Thoracic aorta (tissue), 2 donors: Measurements from ENCODE around the gene TRPM2. TPM values are rescaled to one million over a fixed set of nuclear protein-coding genes. Genes with fewer than 3 reads are reported as not detected.

Experiments
- ATAC-seq: fragments of 150-250 bp; one replicate; pipeline ENCODE4 v1.8.0; 2017; ENCODE audit warnings: low read depth; ENCODE audit not compliant: insufficient number of reproducible peaks, low FRiP score
- DNase-seq: peaks from one replicate; pipeline ENCODE4 v3.0.0-alpha.2; 2020; ENCODE audit warnings: low spot score
- H3K27ac ChIP-seq, 2 donors: fragments of 200-600 bp; sonication (generic); 1 replicate in 1 of 2; 2 replicates in 1 of 2; pipeline ENCODE4 v1.5.1; 2016; ENCODE audit warnings: mild to moderate bottlenecking in 2 of 2, moderate library complexity in 2 of 2
- H3K27me3 ChIP-seq: fragments of 200-600 bp; sonication (generic); replicated peaks from 2 replicates; pipeline ENCODE4 v1.6.0; 2016; ENCODE audit warnings: mild to moderate bottlenecking; ENCODE audit not compliant: insufficient read depth
- H3K36me3 ChIP-seq: fragments of 200-600 bp; sonication (generic); one replicate; pipeline ENCODE4 v1.5.1; 2016
- H3K4me1 ChIP-seq, 2 donors: fragments of 200-600 bp; sonication (generic); 1 replicate in 1 of 2; 2 replicates in 1 of 2; pipeline versions ENCODE4 v1.5.1 to v1.6.0; 2016; ENCODE audit warnings: low read depth in 2 of 2, mild to moderate bottlenecking in 1 of 2; ENCODE audit not compliant: control insufficient read depth in 1 of 2
- H3K4me3 ChIP-seq: fragments of 200-600 bp; sonication (generic); 2 replicates; pipeline ENCODE4 v1.5.1; 2016; ENCODE audit warnings: mild to moderate bottlenecking
- H3K9me3 ChIP-seq: fragments of 200-600 bp; sonication (generic); 2 replicates; pipeline ENCODE4 v1.5.1; 2016
- total RNA-seq, 2 donors: library from RNA; depleted of rRNA; stranded (reverse); fragments of >200 nt; gene quantifications; one replicate each; pipeline versions ENCODE4 v1.1.0 to v1.2.3, GENCODE V29; 2016
- TF ChIP-seq, protein P1 (sequence below): fragments of 200-600 bp; sonication (generic); IDR thresholded peaks from one replicate; pipeline ENCODE4 v1.5.1; 2019; ENCODE audit warnings: antibody characterized with exemption

Gene TRPM2
- total RNA-seq, 2 donors from 2014 or later: 10.4 to 12.9 TPM

DNA sequence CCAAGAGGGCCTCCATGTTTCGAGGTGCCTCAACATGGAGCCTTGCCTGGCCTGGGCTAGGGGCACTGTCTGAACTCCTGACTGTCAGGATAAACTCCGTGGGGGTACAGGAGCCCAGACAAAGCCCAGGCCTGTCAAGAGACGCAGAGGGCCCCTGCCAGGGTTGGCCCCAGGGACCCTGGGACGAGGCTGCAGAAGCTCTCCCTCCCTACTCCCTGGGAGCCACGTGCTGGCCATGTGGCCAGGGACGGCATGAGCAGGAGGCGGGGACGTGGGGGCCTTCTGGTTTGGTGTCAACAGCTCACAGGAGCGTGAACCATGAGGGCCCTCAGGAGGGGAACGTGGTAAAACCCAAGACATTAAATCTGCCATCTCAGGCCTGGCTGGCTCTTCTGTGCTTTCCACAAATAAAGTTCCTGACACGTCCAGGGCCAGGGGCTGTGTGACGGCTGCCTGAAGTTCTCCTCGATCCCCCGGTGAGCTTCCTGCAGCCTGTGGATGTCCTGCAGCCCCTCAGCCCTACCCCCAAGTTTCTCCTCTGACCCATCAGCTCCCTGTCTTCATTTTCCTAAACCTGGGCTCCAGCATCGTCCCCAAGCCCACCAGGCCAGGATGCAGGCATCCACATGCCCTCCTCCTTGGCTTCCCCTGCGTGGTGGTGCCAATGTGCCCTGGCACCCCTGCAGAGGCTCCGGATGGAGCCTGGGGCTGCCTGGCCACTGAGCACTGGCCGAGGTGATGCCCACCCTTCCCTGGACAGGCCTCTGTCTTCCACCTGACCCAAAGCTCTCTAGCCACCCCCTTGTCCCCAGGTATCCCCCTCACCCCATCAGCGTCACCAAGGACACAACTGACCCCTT lies 89.1 kb downstream of the TRPM2 start:
- Histone ChIP-seq H3K27me3 (no peaks in the 10 kb centered on the region), H3K4me1 (peaks cover 0 to 18% of the 10 kb centered on the region in 2 donors), H3K36me3 (no peaks in the 10 kb centered on the region), H3K4me3 (no peak overlapping the region), H3K27ac (no peak overlapping the region), H3K9me3 (no peaks in the 10 kb centered on the region)
- DNase-seq (no peak), ATAC-seq (no peak)
- TF ChIP-seq, protein P1, sequence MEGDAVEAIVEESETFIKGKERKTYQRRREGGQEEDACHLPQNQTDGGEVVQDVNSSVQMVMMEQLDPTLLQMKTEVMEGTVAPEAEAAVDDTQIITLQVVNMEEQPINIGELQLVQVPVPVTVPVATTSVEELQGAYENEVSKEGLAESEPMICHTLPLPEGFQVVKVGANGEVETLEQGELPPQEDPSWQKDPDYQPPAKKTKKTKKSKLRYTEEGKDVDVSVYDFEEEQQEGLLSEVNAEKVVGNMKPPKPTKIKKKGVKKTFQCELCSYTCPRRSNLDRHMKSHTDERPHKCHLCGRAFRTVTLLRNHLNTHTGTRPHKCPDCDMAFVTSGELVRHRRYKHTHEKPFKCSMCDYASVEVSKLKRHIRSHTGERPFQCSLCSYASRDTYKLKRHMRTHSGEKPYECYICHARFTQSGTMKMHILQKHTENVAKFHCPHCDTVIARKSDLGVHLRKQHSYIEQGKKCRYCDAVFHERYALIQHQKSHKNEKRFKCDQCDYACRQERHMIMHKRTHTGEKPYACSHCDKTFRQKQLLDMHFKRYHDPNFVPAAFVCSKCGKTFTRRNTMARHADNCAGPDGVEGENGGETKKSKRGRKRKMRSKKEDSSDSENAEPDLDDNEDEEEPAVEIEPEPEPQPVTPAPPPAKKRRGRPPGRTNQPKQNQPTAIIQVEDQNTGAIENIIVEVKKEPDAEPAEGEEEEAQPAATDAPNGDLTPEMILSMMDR: no peak

DNA sequence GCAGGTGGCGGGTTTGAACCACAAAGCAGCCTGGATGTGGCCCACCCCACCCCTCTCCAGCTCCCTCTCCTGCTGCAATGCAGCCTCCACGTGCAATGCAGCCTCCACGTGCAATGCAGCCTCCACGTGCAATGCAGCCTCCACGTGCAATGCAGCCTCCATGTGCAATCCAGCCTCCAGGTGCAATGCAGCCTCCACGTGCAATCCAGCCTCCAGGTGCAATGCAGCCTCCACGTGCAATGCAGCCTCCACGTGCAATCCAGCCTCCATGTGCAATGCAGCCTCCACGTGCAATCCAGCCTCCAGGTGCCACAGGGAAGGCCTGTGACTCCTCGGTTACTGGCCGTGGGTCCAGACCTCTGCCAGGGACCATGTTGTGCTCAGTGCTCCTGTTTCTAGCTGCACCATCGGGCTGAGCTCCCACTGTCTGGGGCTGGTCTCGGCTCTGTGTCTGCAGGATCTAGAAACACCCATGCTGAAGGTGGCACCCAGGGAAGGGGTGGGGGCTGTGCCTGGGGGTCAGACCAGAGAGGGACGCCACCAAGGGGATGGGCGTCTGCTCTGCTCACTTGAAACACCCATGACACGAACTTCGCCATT lies 90.0 kb downstream of the TRPM2 start:
- Histone ChIP-seq H3K27me3 (no peaks in the 10 kb centered on the region), H3K9me3 (no peaks in the 10 kb centered on the region), H3K27ac (no peak overlapping the region), H3K4me1 (peaks cover 0 to 14% of the 10 kb centered on the region in 2 donors), H3K4me3 (no peak overlapping the region), H3K36me3 (no peaks in the 10 kb centered on the region)
- no peak for ATAC-seq
- TF ChIP-seq, protein P1: no peak
- no peak for DNase-seq

DNA sequence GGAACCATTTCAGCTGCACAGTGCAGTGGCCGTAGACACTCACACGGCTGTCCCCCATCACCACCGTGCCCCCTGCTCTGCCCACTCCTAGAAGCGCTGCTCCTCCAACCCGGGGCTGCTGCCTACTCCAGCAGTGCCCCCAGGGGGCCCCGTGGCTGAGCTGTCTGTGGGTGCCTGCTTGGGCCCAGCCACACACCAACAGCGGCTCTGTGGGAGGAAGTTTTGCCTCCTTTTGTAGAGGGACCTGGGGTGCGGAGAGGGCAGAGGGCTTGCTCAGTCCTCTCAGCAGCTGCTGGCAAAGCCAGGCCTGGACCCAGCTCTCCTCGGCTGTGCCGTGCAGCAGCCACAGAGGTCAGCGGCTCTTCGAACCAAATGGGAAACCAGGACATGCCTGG lies 90.5 kb downstream of the TRPM2 start:
- no peak for DNase-seq

DNA sequence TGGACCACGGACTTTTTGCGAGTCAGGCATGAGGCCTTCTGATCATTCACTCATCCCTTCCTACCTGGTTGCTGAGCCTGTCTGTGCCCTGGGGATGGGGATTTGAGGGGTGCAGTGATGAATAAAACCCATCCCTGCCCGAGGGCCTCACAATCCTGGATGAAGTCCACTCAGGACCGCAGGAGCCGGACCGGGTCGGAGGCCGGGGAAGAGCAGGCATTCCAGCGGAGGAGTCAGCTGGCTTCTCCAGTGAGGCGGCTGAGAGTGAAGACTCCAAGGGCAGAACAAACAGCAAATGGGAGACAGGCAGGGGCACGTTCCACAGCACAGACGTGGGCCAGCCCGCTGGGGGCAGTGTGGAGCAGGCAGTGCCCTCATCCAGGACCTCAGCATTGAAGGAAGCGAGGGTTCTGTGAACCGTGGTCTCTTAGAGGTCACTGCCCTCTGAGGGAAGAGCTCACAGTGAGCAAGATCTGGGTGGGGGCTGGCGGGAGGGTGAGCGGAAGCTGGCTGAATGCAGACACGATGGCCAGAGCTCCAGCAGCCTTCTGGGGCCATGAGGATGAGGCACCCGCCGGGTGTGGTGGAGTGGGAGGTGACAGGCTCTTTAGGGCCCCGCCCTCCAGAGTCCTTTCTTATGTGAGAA lies 91.0 kb downstream of the TRPM2 start:
- DNase-seq (no peak), ATAC-seq (no peak)
- Histone ChIP-seq H3K9me3 (no peaks in the 10 kb centered on the region), H3K27me3 (no peaks in the 10 kb centered on the region), H3K4me1 (peaks cover 0 to 3% of the 10 kb centered on the region in 2 donors), H3K36me3 (no peaks in the 10 kb centered on the region), H3K27ac (no peak overlapping the region), H3K4me3 (no peak overlapping the region)
- TF ChIP-seq, protein P1: no peak

More for the DNA sequence above, 90.5 kb downstream of the TRPM2 start:
- no peak overlapping the region for H3K27ac ChIP-seq
- no peaks in the 10 kb centered on the region for H3K36me3 ChIP-seq
- TF ChIP-seq, protein P1: no peak
- no peak for ATAC-seq
- no peaks in the 10 kb centered on the region for H3K27me3 ChIP-seq
- H3K4me1 ChIP-seq: peaks cover 0 to 9% of the 10 kb centered on the region in 2 donors
- H3K9me3 ChIP-seq: no peaks in the 10 kb centered on the region
- H3K4me3 ChIP-seq: no peak overlapping the region

DNA sequence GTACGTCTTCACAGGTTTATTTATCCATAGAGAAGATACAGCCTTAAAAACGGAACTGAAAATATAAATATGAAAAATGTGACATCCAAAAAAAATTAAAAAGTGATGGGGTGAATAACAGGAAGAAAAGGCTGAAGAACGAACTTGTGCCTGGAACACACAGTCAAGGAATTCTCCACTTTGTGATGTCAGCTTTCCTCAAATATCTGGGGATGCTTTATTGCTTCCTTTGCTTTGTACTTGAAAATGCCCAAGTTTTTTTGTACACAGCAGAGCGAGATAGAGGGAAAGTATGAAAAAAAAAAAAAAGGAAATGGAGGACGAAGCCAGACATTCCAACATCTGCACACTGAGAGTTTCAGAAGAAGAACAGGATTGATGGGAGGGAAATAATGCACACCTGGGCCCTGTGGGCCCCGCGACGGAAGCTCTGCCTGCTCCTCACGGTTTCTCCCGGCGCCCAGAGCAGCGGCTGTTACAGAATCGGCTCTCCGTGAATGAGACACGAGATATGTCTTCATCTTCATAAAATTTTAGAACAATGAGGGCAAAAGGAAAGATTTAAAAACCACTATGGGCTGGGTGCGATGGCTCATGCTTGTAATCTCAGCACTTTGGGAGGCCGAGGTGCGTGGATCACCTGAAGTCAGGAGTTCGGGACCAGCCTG lies 91.9 kb downstream of the TRPM2 start:
- TF ChIP-seq, protein P1: no peak
- H3K36me3 ChIP-seq: no peaks in the 10 kb centered on the region
- H3K4me3 ChIP-seq: no peak overlapping the region
- no peaks in the 10 kb centered on the region for H3K27me3 ChIP-seq
- H3K27ac ChIP-seq: no peak overlapping the region
- H3K9me3 ChIP-seq: no peaks in the 10 kb centered on the region
- H3K4me1 ChIP-seq: no peaks in the 10 kb centered on the region
- DNase-seq: no peak
- no peak for ATAC-seq
